ENCODE results near the gene NEUROD4.

The NEUROD4 gene

DNA sequence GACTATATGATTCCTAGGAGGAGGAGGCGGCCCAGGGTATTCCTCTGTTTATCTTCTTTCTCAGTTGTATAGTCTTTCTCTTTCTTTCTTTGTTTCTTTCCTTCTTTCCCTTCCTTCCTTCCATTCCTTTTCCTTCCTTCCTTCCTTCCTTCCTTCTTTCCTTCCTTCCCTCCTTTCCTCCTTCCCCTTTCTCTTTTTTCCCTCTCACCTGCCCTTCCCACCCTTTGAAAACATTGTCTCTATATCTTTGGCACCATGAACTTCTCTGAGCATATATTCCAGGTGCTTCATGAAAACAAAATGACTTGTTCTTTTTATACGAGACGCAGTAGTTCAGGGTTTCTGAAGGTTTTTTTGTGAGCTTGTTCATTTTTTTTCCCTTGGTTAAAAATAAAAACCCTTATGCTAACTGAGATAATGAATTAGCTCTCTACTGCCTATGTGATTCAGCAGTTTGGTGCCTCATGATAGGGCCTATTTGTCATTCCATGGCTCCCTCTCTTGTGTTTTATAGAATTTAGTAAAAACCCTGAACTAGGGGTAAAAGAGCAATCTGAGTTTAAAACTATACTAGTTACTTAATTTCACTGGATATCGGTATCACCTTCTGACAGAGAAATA lies 32.1 kb upstream of the NEUROD4 start:
- no peaks in the 10 kb centered on the region for H3K4me1 ChIP-seq
- in situ Hi-C loops (cut with MboI; ENCODE audit: low sequenced_read_pairs), result loop anchor here (25.0 kb wide), 1 partner anchor 625 kb away; no protein-coding TSS in a partner anchor
- H3K36me3 ChIP-seq (replicated peaks), result no peaks in the 10 kb centered on the region
- no peak overlapping the region for H3K4me3 ChIP-seq
- no peak for DNase-seq (ENCODE audit: low spot score in 2 of 2)
- H3K9me3 ChIP-seq, result no peaks in the 10 kb centered on the region
- H3K27me3 ChIP-seq (ENCODE audit: low read depth), result no peaks in the 10 kb centered on the region; the same call in none of the 2 replicates

DNA sequence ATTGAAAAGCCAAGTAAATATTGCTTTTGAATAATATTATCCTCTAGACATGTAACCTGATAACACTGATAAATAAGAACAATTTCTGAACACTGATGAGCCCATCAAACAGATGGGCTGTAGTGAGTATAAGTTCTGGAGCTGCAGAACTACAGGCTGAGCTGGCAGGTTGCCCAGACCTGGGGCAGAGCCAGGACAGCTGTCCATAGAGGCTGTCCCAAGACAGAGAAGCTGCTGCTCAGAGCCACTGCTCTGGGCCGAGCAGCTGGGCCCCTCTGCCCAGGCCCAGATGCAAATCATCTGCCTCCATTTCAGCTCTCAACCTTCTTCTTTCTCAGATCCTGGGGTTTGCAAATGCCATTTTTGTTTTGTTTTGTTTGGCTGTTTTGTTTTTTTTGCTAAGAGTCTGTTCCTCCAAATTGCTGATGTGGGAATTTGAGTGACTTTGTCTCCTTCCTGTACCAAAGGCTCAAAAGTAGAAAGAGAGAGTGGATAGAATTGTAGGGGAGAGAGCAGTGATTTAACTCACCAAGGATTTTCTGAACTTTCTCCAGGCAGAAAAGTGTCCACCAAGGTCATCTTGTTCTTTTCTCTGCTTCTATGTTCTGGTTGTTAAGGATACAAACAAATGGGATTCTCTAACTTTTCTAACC lies 31.2 kb upstream of the NEUROD4 start:
- no peaks in the 10 kb centered on the region for H3K9me3 ChIP-seq
- H3K36me3 ChIP-seq (replicated peaks), result no peaks in the 10 kb centered on the region
- H3K27me3 ChIP-seq (ENCODE audit: low read depth), result no peaks in the 10 kb centered on the region; the same call in 1 of the 2 replicates
- H3K4me1 ChIP-seq, result no peaks in the 10 kb centered on the region
- in situ Hi-C loops (cut with MboI; ENCODE audit: low sequenced_read_pairs), result loop anchor here (25.0 kb wide), 1 partner anchor 624 kb away; no protein-coding TSS in a partner anchor
- H3K4me3 ChIP-seq, result no peak overlapping the region
- DNase-seq (ENCODE audit: low spot score in 2 of 2), result no peak

DNA sequence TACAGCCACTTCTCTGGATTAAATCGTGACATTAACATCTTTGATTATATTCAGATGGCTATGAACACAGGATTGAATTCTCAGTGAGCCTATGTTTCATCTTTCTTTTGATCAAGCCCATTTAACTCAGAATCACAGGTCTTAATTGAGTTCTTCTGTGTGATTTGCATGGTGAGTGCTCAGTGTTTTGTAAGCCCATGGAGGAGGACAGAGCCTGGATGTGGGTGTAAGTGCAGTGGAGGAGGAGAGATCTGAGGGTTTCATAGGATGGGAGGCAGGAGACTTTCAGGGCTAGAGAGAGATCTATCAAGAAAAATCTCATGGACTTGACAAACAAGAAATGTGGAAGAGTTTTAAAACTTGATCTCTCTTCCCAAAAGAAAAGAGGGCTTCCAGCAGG lies 29.9 kb upstream of the NEUROD4 start:
- in situ Hi-C loops (cut with MboI; ENCODE audit: low sequenced_read_pairs), result loop anchor here (5.0 to 25.0 kb wide), 3 partner anchors 77 to 622 kb away; no protein-coding TSS in a partner anchor
- H3K9me3 ChIP-seq, result no peaks in the 10 kb centered on the region
- H3K36me3 ChIP-seq (replicated peaks), result no peaks in the 10 kb centered on the region
- DNase-seq (ENCODE audit: low spot score in 2 of 2), result no peak
- no peak overlapping the region for H3K4me3 ChIP-seq
- no peaks in the 10 kb centered on the region for H3K4me1 ChIP-seq
- H3K27me3 ChIP-seq (ENCODE audit: low read depth), result no peaks in the 10 kb centered on the region; the same call in 1 of the 2 replicates

DNA sequence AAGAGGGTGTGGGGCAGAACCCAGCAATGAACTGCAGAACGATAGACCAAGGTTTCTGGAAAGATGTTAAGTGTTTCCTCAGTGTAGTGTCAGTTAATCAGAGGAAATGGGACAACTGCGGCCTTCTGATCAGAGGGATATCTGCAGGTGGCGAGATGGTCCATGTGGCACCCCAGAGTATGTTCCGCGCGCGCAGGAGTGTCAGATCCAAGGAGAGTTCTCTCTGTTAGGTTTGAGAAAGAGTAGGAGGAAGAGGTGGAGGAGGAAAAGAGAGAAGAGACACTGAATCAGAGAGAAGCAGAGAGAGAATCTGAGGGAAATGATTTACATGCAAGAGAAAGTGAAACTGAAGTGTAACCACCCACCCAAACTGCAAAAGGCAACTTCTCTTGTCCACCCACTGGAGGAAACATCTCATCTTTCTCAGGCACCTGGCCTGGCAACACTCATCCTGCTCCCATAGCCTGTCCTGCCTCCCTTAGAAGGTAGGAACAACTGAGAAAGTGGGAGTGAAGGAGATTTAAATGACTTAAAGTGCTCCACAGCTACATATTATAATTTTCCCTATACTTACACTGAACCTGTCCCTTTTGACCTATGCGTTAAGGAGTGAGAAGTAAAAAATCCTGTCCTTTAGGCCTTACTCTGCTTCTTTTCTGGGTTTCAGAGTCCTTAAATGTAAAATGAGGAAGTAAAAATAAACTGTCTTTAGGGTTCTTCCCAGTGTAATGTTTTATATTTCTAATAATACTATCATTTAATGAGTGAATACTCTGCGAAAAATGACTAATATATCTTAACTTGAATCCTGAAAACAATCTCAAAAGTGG lies 28.4 kb upstream of the NEUROD4 start:
- no peaks in the 10 kb centered on the region for H3K4me1 ChIP-seq
- no peak overlapping the region for H3K4me3 ChIP-seq
- no peaks in the 10 kb centered on the region for H3K9me3 ChIP-seq
- H3K36me3 ChIP-seq (replicated peaks), result no peaks in the 10 kb centered on the region
- in situ Hi-C loops (cut with MboI; ENCODE audit: low sequenced_read_pairs), result loop anchor here (5.0 to 25.0 kb wide), 3 partner anchors 76 to 621 kb away; no protein-coding TSS in a partner anchor
- DNase-seq (ENCODE audit: low spot score in 2 of 2), result no peak
- no peaks in the 10 kb centered on the region for H3K27me3 ChIP-seq (ENCODE audit: low read depth)

DNA sequence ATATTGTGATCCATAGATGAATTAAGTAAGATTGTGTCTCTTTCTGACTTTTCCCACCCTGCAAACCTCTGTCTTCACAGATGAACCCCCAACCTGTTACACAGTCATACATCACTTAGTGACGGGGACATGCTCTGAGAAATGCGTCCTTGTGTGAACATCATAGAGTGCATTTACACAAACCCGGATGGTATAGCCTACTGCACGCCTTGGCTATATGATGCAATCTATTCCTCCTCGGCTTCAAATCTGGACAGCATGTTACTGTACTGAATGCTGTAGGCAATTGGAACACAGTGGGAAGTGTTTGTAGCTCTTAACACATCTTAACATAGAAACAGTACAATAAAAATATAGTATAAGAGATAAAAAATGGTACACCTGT lies 27.8 kb upstream of the NEUROD4 start:
- DNase-seq (ENCODE audit: low spot score in 2 of 2), result no peak

DNA sequence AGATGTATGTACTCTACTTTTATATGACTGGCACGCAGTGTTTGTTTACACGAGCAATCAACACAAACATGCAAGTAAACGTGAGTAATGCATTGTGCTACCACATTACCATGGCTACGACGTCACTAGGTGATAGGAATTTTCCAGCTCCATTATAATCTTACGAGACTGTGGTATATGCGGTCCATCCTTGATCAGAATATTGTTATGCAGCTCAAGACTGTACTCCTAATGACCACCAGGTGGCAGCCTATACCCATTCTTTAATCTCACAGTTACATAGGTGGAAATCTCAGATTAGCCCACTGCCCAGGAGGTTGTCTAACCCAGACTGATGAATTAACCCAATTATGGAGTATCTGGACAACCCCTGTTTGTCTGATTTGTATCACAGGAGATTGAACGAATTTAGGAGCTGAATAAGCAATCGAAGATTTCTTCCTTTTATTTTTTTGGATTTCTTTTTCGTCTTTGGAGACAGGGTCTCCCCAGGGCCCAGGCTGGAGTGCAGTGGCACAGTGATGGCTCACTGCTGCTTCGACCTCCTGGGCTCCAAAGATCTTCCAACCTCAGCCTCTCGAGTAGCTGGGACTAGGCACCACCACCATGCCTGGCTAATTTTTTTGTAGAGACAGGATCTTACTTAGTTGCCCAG lies 26.5 kb upstream of the NEUROD4 start:
- Histone ChIP-seq H3K27me3 (ENCODE audit: low read depth) (no peaks in the 10 kb centered on the region), H3K36me3 (replicated peaks) (no peaks in the 10 kb centered on the region), H3K4me1 (peaks cover 2% of the 10 kb centered on the region; the same call in 1 of the 2 replicates), H3K4me3 (no peak overlapping the region), H3K9me3 (no peaks in the 10 kb centered on the region)
- in situ Hi-C loops (cut with MboI; ENCODE audit: low sequenced_read_pairs), result loop anchor here (5.0 to 25.0 kb wide), 3 partner anchors 74 to 619 kb away; no protein-coding TSS in a partner anchor
- peak; percentile 65 to 66 for DNase-seq (ENCODE audit: low spot score in 2 of 2)

More for the DNA sequence above, 27.8 kb upstream of the NEUROD4 start:
- in situ Hi-C loops (cut with MboI; ENCODE audit: low sequenced_read_pairs), result loop anchor here (5.0 to 25.0 kb wide), 3 partner anchors 75 to 620 kb away; no protein-coding TSS in a partner anchor
- Histone ChIP-seq H3K36me3 (replicated peaks) (no peaks in the 10 kb centered on the region), H3K9me3 (no peaks in the 10 kb centered on the region), H3K4me3 (no peak overlapping the region), H3K27me3 (ENCODE audit: low read depth) (no peaks in the 10 kb centered on the region), H3K4me1 (no peaks in the 10 kb centered on the region)

DNA sequence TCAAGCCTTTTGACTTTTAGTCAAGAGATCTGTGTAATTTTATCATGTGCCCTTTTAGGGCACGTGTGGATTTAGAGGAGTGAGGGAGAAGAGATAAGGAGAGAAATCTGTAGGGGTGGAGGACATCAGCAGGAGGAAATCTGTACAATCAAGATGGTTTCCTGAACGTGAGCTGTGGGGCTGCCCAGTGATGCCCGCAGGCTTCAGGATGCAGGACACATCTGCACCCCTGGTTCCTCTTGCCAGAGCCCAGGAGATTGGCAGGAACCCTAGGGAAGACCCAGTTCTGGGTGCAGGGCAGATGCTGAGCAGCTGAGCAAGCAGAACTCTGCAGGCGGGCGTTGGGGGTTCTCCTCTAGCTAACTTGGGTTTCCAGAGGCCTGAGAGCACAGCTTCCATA lies 23.6 kb upstream of the NEUROD4 start:
- Histone ChIP-seq H3K36me3 (replicated peaks) (no peaks in the 10 kb centered on the region), H3K9me3 (no peaks in the 10 kb centered on the region), H3K4me1 (peaks cover 2% of the 10 kb centered on the region; the same call in 1 of the 2 replicates), H3K4me3 (no peak overlapping the region), H3K27me3 (ENCODE audit: low read depth) (no peaks in the 10 kb centered on the region)
- DNase-seq (ENCODE audit: low spot score in 2 of 2), result no peak
- in situ Hi-C loops (cut with MboI; ENCODE audit: low sequenced_read_pairs), result loop anchor here (10.0 to 25.0 kb wide), 2 partner anchors 149 to 616 kb away; no protein-coding TSS in a partner anchor

DNA sequence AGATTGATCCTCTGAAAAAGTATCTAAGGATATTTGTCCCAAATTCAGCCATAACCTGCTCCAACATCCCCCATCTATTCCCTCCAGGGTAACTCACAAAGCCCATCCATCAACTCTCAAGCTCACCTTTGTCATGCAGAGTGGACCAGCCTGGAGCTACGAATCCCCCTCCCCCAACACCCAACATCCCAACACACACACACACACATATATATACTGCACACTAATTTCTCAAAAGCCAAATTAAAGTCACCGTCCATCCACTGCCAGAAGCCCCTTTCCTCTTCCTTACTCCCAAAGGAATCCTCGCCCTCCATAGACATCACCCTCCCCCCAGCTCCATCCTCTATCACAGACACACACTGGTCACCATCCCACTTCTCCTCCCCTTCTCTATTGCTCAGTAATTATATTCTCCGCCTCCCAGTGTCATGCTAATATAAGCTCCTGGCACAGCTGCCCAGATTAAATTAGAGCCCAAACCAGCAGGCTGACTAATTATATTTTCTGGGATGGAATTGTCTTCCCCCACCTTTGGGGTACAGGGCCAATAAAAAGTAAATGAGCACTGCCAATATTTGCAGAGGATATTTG lies 21.7 kb upstream of the NEUROD4 start:
- Histone ChIP-seq H3K27me3 (ENCODE audit: low read depth) (no peaks in the 10 kb centered on the region), H3K4me3 (no peak overlapping the region), H3K36me3 (replicated peaks) (no peaks in the 10 kb centered on the region), H3K9me3 (no peaks in the 10 kb centered on the region), H3K4me1 (peaks cover 2% of the 10 kb centered on the region; the same call in 1 of the 2 replicates)
- DNase-seq (ENCODE audit: low spot score in 2 of 2), result peak; percentile 5 to 19
- in situ Hi-C loops (cut with MboI; ENCODE audit: low sequenced_read_pairs), result loop anchor here (10.0 to 25.0 kb wide), 2 partner anchors 147 to 614 kb away; no protein-coding TSS in a partner anchor

DNA sequence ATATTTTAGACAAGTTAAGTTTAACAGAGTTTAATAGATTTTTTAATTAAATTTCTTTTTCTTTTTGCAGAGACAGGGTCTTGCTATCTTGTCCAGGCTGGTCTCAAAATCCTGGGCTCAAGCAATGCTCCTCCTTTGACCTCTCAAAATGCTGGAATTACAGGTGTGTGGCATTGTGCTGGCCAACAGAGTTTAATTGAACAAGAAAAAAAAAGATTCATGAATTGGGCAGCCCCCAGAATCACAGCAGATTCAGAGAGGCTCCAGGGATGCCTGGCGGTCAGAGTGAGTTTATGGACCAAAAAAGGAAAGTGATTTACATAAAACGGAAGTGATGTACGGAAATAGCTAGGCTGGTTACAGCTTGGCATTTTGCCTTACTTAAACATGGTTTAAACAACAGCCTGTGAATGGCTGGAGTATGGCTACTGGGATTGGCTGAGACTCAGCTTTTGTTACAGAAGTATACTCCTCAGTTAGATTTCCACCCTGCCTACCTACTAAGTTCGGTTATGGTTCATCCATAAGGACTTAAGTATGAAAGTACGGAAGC lies 20.7 kb upstream of the NEUROD4 start:
- Histone ChIP-seq H3K27me3 (ENCODE audit: low read depth) (no peaks in the 10 kb centered on the region; the same call in 1 of the 2 replicates), H3K9me3 (no peaks in the 10 kb centered on the region), H3K36me3 (replicated peaks) (no peaks in the 10 kb centered on the region), H3K4me3 (no peak overlapping the region), H3K4me1 (peaks cover 2% of the 10 kb centered on the region; the same call in 1 of the 2 replicates)
- in situ Hi-C loops (cut with MboI; ENCODE audit: low sequenced_read_pairs), result loop anchor here (10.0 to 25.0 kb wide), 2 partner anchors 146 to 613 kb away; no protein-coding TSS in a partner anchor
- DNase-seq (ENCODE audit: low spot score in 2 of 2), result no peak

DNA sequence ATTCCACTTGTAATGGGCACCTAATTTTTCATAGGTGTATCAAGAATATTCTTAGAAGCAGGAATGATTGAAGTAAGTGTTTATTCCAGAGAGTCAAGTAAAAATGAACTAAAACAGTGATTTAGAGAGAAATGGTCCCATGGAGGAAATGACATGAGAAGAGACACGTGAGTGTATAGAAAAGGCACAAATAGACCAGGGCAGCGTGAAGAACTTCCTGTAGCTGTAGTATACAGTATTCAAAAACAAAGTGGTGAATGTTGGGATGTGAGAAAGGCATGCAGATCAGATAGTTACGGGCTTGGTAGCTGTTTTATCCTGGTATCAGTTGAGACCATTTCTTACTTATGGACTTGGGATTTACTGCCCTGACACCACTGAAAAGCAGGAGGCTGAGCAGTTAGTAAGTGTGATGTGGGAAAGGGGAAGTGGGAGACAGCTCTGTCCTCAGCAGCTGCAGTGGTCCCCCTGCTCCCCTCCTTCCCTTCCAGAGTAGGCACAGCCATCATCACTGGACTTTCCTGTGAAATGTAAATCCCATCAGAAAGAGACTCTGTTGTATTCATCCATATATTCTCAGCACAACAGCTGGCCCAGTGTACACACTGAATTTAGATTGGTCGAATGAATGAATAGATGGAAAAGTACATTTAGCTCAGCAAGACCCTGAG lies 18.4 kb upstream of the NEUROD4 start:
- in situ Hi-C loops (cut with MboI; ENCODE audit: low sequenced_read_pairs), result no loop called here
- H3K9me3 ChIP-seq, result no peaks in the 10 kb centered on the region
- no peak overlapping the region for H3K4me3 ChIP-seq
- H3K27me3 ChIP-seq (ENCODE audit: low read depth), result no peaks in the 10 kb centered on the region; the same call in 1 of the 2 replicates
- H3K36me3 ChIP-seq (replicated peaks), result no peaks in the 10 kb centered on the region
- no peak for DNase-seq (ENCODE audit: low spot score in 2 of 2)
- peaks cover 2% of the 10 kb centered on the region; the same call in 1 of the 2 replicates for H3K4me1 ChIP-seq

DNA sequence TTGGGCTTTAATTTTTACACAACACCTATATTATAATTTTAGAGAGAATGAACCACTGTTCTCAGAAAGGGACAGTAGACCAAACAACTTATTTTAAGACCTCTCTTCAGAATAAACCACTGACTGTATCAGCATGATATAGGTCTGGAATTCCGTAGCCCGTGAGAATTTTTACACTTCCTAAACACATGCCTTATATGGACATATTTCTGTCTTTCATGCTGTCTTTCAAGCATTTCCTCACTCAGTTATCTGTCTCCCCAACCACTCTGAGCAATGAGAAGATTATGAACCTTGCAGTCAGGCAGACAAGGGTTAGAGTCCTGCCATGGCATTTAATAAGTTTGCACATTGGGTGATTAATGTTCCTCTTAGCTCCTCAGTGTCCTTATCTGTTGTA lies 17.4 kb upstream of the NEUROD4 start:
- no peak overlapping the region for H3K4me3 ChIP-seq
- in situ Hi-C loops (cut with MboI; ENCODE audit: low sequenced_read_pairs), result no loop called here
- H3K27me3 ChIP-seq (ENCODE audit: low read depth), result no peaks in the 10 kb centered on the region; the same call in 1 of the 2 replicates
- no peaks in the 10 kb centered on the region for H3K36me3 ChIP-seq (replicated peaks)
- H3K4me1 ChIP-seq, result peaks cover 2% of the 10 kb centered on the region; the same call in 1 of the 2 replicates
- DNase-seq (ENCODE audit: low spot score in 2 of 2), result no peak
- H3K9me3 ChIP-seq, result no peaks in the 10 kb centered on the region

All from HAP-1 (cell line).